HCT116 (cell line): ENCODE measurements around the gene PHF11. TPM values are rescaled to one million over a fixed set of nuclear protein-coding genes. Genes with fewer than 3 reads are reported as not detected.
A peak's percentile ranks its signal among the peaks of the same experiment; 100 is the strongest.

ENCODE experiments used
- ATAC-seq: fragments of 200-7000 bp; cut with Tn5 transposase; 2 replicates; pipeline ENCODE4 v1.9.1; 2020; ENCODE audit warnings: mild to moderate bottlenecking, moderate library complexity
- BruUV-seq: library from RNA; stranded (reverse); fragments of 400-500 nt; replicated peaks from 2 replicates; lab custom pipeline; 2021; lab: Mats Ljungman, UMichigan
- CTCF ChIA-PET: fragments of 300-600 bp; sonication (Branson Sonifier 250); formaldehyde crosslinking; loops from one replicate; lab custom pipeline; 2021; ENCODE audit warnings: antibody characterized with exemption; lab: Charles Lee
- POLR2A ChIA-PET: fragments of 300-600, 350-600 bp; sonication (Branson Sonifier 250); formaldehyde crosslinking; loops from one replicate; lab custom pipeline; 2021; ENCODE audit warnings: antibody characterized with exemption; lab: Charles Lee
- RAD21 ChIA-PET, 2 experiments: fragments of 300-600 bp; sonication (Branson Sonifier 250); formaldehyde crosslinking; loops; one replicate each; lab custom pipeline; 2023; ENCODE audit warnings: low total read pairs in 2 of 2; ENCODE audit not compliant: uncharacterized antibody in 2 of 2, unreplicated experiment in 2 of 2, low non-redundant PET in 1 of 2; lab: Charles Lee
- DNase-seq: peaks from one replicate; pipeline ENCODE4 v3.0.0-alpha.2; 2010; ENCODE audit warnings: low read depth, low spot score
- H2AFZ ChIP-seq: fragments of 200-600 bp; shearing (Covaris generic), sonication (generic); 2 replicates; pipeline ENCODE4 v1.6.1; 2017; ENCODE audit warnings: low read depth, mixed run types, mixed read lengths, antibody characterized with exemption, low read length; ENCODE audit not compliant: poor library complexity, severe bottlenecking
- H3K27ac ChIP-seq: 2 replicates; pipeline ENCODE4 v1.5.1; 2012; ENCODE audit warnings: low read depth, low read length
- H3K27me3 ChIP-seq: fragments of 200-600 bp; sonication (generic); 2 replicates; pipeline ENCODE4 v1.6.1; 2016; ENCODE audit warnings: mixed run types, low read length, mixed read lengths; ENCODE audit not compliant: insufficient read depth
- H3K36me3 ChIP-seq, 2 experiments: fragments of 200-500 bp in 1 of 2; fragments of 200-600 bp in 1 of 2; sonication (Bioruptor generic) in 1 of 2; sonication (generic) in 1 of 2; 2 replicates each; pipeline versions ENCODE4 v1.5.1 to v1.6.1; 2014 to 2016; ENCODE audit warnings: low read length in 2 of 2, inconsistent platforms in 1 of 2, mixed read lengths in 1 of 2, mixed run types in 1 of 2; ENCODE audit not compliant: insufficient read depth in 2 of 2, control insufficient read depth in 1 of 2
- H3K4me1 ChIP-seq, 2 experiments: fragments of 200-600 bp in 1 of 2; sonication (generic) in 1 of 2; 2 replicates each; pipeline versions ENCODE4 v1.5.1 to v1.6.1; 2012 to 2017; ENCODE audit warnings: low read length in 2 of 2, inconsistent platforms in 1 of 2, mild to moderate bottlenecking in 1 of 2, mixed read lengths in 1 of 2, mixed run types in 1 of 2, moderate library complexity in 1 of 2; ENCODE audit not compliant: insufficient read depth in 2 of 2, control insufficient read depth in 1 of 2
- H3K4me2 ChIP-seq: fragments of 200-600 bp; sonication (generic); 2 replicates; pipeline ENCODE4 v1.6.1; 2017; ENCODE audit warnings: mixed run types, low read length, mixed read lengths
- H3K4me3 ChIP-seq, 2 experiments: fragments of 200-600 bp in 1 of 2; sonication (generic) in 1 of 2; replicated peaks in 1 of 2; 2 replicates each; pipeline ENCODE4 v1.5.1; 2011 to 2016; ENCODE audit warnings: low read length in 2 of 2, control low read depth in 1 of 2, low read depth in 1 of 2, mild to moderate bottlenecking in 1 of 2, mixed read lengths in 1 of 2, mixed run types in 1 of 2
- H3K79me2 ChIP-seq: fragments of 200-600 bp; sonication (generic); 2 replicates; pipeline ENCODE4 v1.6.1; 2017; ENCODE audit warnings: mild to moderate bottlenecking, mixed run types, low read length, moderate library complexity, mixed read lengths; ENCODE audit not compliant: insufficient read depth
- H3K9ac ChIP-seq: fragments of 200-600 bp; sonication (generic); 2 replicates; pipeline ENCODE4 v1.6.1; 2016; ENCODE audit warnings: low read length, mixed read lengths
- H3K9me2 ChIP-seq: fragments of 200-600 bp; sonication (generic), shearing (Covaris generic); 2 replicates; pipeline ENCODE4 v1.6.1; 2017; ENCODE audit warnings: mixed run types, mild to moderate bottlenecking, moderate library complexity; ENCODE audit not compliant: insufficient read depth
- H3K9me3 ChIP-seq, 2 experiments: fragments of 200-500 bp in 1 of 2; fragments of 200-600 bp in 1 of 2; sonication (Bioruptor generic) in 1 of 2; sonication (generic) in 1 of 2; 2 replicates each; pipeline ENCODE4 v1.6.1; 2014 to 2017; ENCODE audit warnings: low read length in 2 of 2, mixed read lengths in 2 of 2, inconsistent platforms in 1 of 2, low read depth in 1 of 2, mild to moderate bottlenecking in 1 of 2, mixed run types in 1 of 2, moderate library complexity in 1 of 2; ENCODE audit not compliant: control insufficient read depth in 1 of 2, insufficient read depth in 1 of 2
- H4K20me1 ChIP-seq: fragments of 200-600 bp; sonication (generic), shearing (Covaris generic); 2 replicates; pipeline ENCODE4 v1.6.1; 2017; ENCODE audit warnings: mixed run types, mild to moderate bottlenecking, moderate library complexity; ENCODE audit not compliant: insufficient read depth
- ATF3 ChIP-seq: IDR thresholded peaks from 2 replicates; pipeline ENCODE4 v1.6.1; 2012
- CBX3 ChIP-seq: IDR thresholded peaks from 2 replicates; pipeline ENCODE4 v1.6.1; 2012; ENCODE audit warnings: low read depth
- CEBPB ChIP-seq: IDR thresholded peaks from 2 replicates; pipeline ENCODE4 v1.6.1; 2012; ENCODE audit warnings: low read depth
- CTCF ChIP-seq, 3 experiments: fragments of 200-600 bp in 1 of 3; sonication (generic) in 1 of 3; IDR thresholded peaks in 2 of 3; conservative IDR thresholded peaks in 1 of 3; 2 replicates each; pipeline ENCODE4 v1.5.1; 2012 to 2017; ENCODE audit warnings: low read depth in 2 of 3, low read length in 2 of 3, antibody characterized with exemption in 1 of 3, borderline replicate concordance in 1 of 3, control low read depth in 1 of 3, mild to moderate bottlenecking in 1 of 3, mixed read lengths in 1 of 3, mixed run types in 1 of 3, moderate library complexity in 1 of 3; ENCODE audit not compliant: insufficient read depth in 1 of 3
- ELF1 ChIP-seq: IDR thresholded peaks from 2 replicates; pipeline ENCODE4 v1.6.1; 2012; ENCODE audit warnings: low read depth, borderline replicate concordance
- EZH2 ChIP-seq: fragments of 200-600 bp; sonication (generic); IDR thresholded peaks from 2 replicates; pipeline ENCODE4 v1.6.1; 2017; ENCODE audit warnings: antibody characterized with exemption, mixed run types
- EZH2phosphoT487 ChIP-seq: fragments of 200-600 bp; IDR thresholded peaks from 2 replicates; pipeline ENCODE4 v1.6.1; 2018; ENCODE audit warnings: antibody characterized with exemption, borderline replicate concordance
- MAX ChIP-seq: IDR thresholded peaks from 2 replicates; pipeline ENCODE4 v1.6.1; 2012
- POLR2A ChIP-seq: IDR thresholded peaks from 2 replicates; pipeline ENCODE4 v1.7.0; 2011; ENCODE audit warnings: borderline replicate concordance; ENCODE audit not compliant: insufficient read depth, insufficient read length; ENCODE audit errors: extremely low read depth
- RAD21 ChIP-seq: IDR thresholded peaks from 2 replicates; pipeline ENCODE4 v1.6.1; 2012; ENCODE audit warnings: low read depth, mild to moderate bottlenecking
- REST ChIP-seq: IDR thresholded peaks from 2 replicates; pipeline ENCODE4 v1.6.1; 2012; ENCODE audit warnings: low read depth
- SIN3A ChIP-seq: IDR thresholded peaks from 2 replicates; pipeline ENCODE4 v1.6.1; 2012; ENCODE audit warnings: low read depth
- TCF7L2 ChIP-seq: IDR thresholded peaks from 2 replicates; pipeline ENCODE4 v1.7.0; 2011; ENCODE audit warnings: borderline replicate concordance, inconsistent platforms; ENCODE audit not compliant: insufficient read depth, insufficient read length; ENCODE audit errors: extremely low read depth
- intact Hi-C: fragments of 100-400 bp; cut with micrococcal nuclease; formaldehyde crosslinking; loops from 2 replicates; pipeline ENCODE4 v1.10.0; 2022
- total RNA-seq: library from RNA; stranded (reverse); gene quantifications from one replicate; pipeline ENCODE4 v1.2.1, GENCODE V29; 2021; ENCODE audit not compliant: unreplicated experiment

Gene PHF11
- total RNA-seq, 1 experiment from 2014 or later = 12.1 TPM

GRCh38 chr13:49560270-49561061, 64.7 kb downstream of the PHF11 start:
- H3K4me1 ChIP-seq = no peaks in the 10 kb centered on the region
- peaks cover 4 to 8% of the 10 kb centered on the region in 2 experiments; a peak in 3 of 4 replicates for H3K36me3 ChIP-seq
- no peak overlapping the region for H2AFZ ChIP-seq
- H3K9ac ChIP-seq = no peak overlapping the region
- H3K9me3 ChIP-seq = no peaks in the 10 kb centered on the region
- no peak overlapping the region for H3K27ac ChIP-seq
- no peak overlapping the region for H3K4me3 ChIP-seq
- no peaks in the 10 kb centered on the region for H3K79me2 ChIP-seq
- BruUV-seq = no TSS peak
- DNase-seq (no peak), ATAC-seq (no peak)
- ChIA-PET CTCF (interaction anchor here (0.6 kb wide), 1 partner anchor 35 kb away, joined by 3 read pairs; no protein-coding TSS in a partner anchor), POLR2A (no interaction called here), RAD21 (no interaction called here)
- H3K9me2 ChIP-seq = no peaks in the 10 kb centered on the region
- no peaks in the 10 kb centered on the region for H3K27me3 ChIP-seq
- no peak overlapping the region for H3K4me2 ChIP-seq
- TF ChIP-seq RAD21 = no peak
- TF ChIP-seq CTCF (IDR thresholded peaks at IDR 0.05 in 2 of 3, conservative IDR thresholded peaks at IDR 0.05 in 1 of 3; ENCODE audit: borderline replicate concordance in 1 of 3, insufficient read depth in 1 of 3, low read depth in 2 of 3, low read length in 2 of 3) = 0 out of 6 replicates have a peak, but pooled peaks of 1 of the 3 experiments have one; percentile 4
- no peak for TF ChIP-seq CBX3
- no peak for TF ChIP-seq CEBPB
- TF ChIP-seq ATF3 = no peak
- intact Hi-C loops = no loop called here
- no peaks in the 10 kb centered on the region for H4K20me1 ChIP-seq

GRCh38 chr13:49561062-49561410, 65.3 kb downstream of the PHF11 start:
- H3K27me3 ChIP-seq = no peaks in the 10 kb centered on the region
- no peaks in the 10 kb centered on the region for H4K20me1 ChIP-seq
- H2AFZ ChIP-seq = no peak overlapping the region
- intact Hi-C loops = no loop called here
- no peaks in the 10 kb centered on the region for H3K79me2 ChIP-seq
- no peak for ATAC-seq
- no TSS peak for BruUV-seq
- H3K27ac ChIP-seq = no peak overlapping the region
- no peaks in the 10 kb centered on the region for H3K4me1 ChIP-seq
- H3K9me2 ChIP-seq = no peaks in the 10 kb centered on the region
- ChIA-PET CTCF (interaction anchor here (0.6 kb wide), 1 partner anchor 36 kb away, joined by 3 read pairs; no protein-coding TSS in a partner anchor), RAD21 (no interaction called here), POLR2A (no interaction called here)
- no peaks in the 10 kb centered on the region for H3K9me3 ChIP-seq
- H3K4me3 ChIP-seq = no peak overlapping the region
- H3K9ac ChIP-seq = no peak overlapping the region
- no peak overlapping the region for H3K4me2 ChIP-seq
- peaks cover 4 to 8% of the 10 kb centered on the region in 2 experiments; a peak in 3 of 4 replicates for H3K36me3 ChIP-seq
- no peak for DNase-seq
- TF ChIP-seq ELF1 = no peak
- no peak for TF ChIP-seq POLR2A
- no peak for TF ChIP-seq MAX
- no peak for TF ChIP-seq EZH2phosphoT487
- no peak for TF ChIP-seq REST
- TF ChIP-seq SIN3A = no peak
- no peak for TF ChIP-seq EZH2
- TF ChIP-seq TCF7L2 = no peak
- no peak for TF ChIP-seq RAD21
- TF ChIP-seq CBX3 = no peak
